Gastroesophageal sphincter (tissue), 3 donors: Measurements from ENCODE around the gene ARHGEF37.

ENCODE experiments used
- CTCF ChIP-seq, 4 experiments: fragments of 200-600 bp in 2 of 4; fragments of 450-650 bp in 2 of 4; sonication (generic) in 1 of 4; IDR thresholded peaks; one replicate each; pipeline ENCODE4 v1.5.1; 2017 to 2019; ENCODE audit warnings: antibody characterized with exemption in 4 of 4, mild to moderate bottlenecking in 2 of 4, moderate library complexity in 2 of 4
- POLR2A ChIP-seq, 2 donors: fragments of 450-650 bp; IDR thresholded peaks; one replicate each; pipeline ENCODE4 v1.6.1; 2017; ENCODE audit warnings: antibody characterized with exemption in 2 of 2, mild to moderate bottlenecking in 2 of 2, moderate library complexity in 1 of 2
- POLR2AphosphoS5 ChIP-seq: sonication (generic); formaldehyde crosslinking; IDR thresholded peaks from one replicate; pipeline ENCODE4 v1.6.1; 2017; ENCODE audit warnings: antibody characterized with exemption

- TF ChIP-seq CTCF (IDR thresholded peaks at IDR 0.05) = no peak
- TF ChIP-seq POLR2A (IDR thresholded peaks at IDR 0.05) = no peak
- no peak for TF ChIP-seq POLR2AphosphoS5
Observed at GRCh38 chr5:149641600-149641999, 60.3 kb downstream of the ARHGEF37 start.
